Urinary bladder (tissue), 4 donors: ENCODE measurements around the gene GNA12. TPM values are rescaled to one million over a fixed set of nuclear protein-coding genes. Genes with fewer than 3 reads are reported as not detected.

Experiments used
- DNase-seq: peaks from one replicate; pipeline ENCODE4 v3.0.0-alpha.2; 2015; ENCODE audit errors: extremely low spot score
- H3K27ac ChIP-seq: one replicate; pipeline ENCODE4 v1.5.1; 2013; ENCODE audit warnings: low read depth, mild to moderate bottlenecking, moderate library complexity
- H3K36me3 ChIP-seq: one replicate; pipeline ENCODE4 v1.6.1; 2013; ENCODE audit warnings: mild to moderate bottlenecking, moderate library complexity; ENCODE audit not compliant: insufficient read depth
- H3K4me1 ChIP-seq: one replicate; pipeline ENCODE4 v1.6.1; 2013; ENCODE audit warnings: mild to moderate bottlenecking, moderate library complexity; ENCODE audit not compliant: insufficient read depth
- H3K4me3 ChIP-seq: one replicate; pipeline ENCODE4 v1.5.1; 2013; ENCODE audit warnings: low read depth, low read length
- WGBS: extraction: QIAGEN DNeasy Blood & Tissue Kit; methylation state at CpG from one replicate; pipeline ENCODE4 v1.1.7; 2013; 5-methylcytosine and 5-hydroxymethylcytosine counted together
- polyA plus RNA-seq: library from polyadenylated mRNA; stranded (reverse); fragments of 200-250 nt; gene quantifications from one replicate; pipeline ENCODE4 v1.2.3, GENCODE V29; 2013
- total RNA-seq: library from RNA; depleted of rRNA; stranded (reverse); fragments of >200 nt; gene quantifications from one replicate; pipeline ENCODE4 v1.2.3, GENCODE V29; 2014
- donor health status: healthy with polysubstance abuse.
- donor health status: healthy.

Gene GNA12
- total and polyA plus RNA-seq, 2 donors, result 22.1 to 62.6 TPM

DNA sequence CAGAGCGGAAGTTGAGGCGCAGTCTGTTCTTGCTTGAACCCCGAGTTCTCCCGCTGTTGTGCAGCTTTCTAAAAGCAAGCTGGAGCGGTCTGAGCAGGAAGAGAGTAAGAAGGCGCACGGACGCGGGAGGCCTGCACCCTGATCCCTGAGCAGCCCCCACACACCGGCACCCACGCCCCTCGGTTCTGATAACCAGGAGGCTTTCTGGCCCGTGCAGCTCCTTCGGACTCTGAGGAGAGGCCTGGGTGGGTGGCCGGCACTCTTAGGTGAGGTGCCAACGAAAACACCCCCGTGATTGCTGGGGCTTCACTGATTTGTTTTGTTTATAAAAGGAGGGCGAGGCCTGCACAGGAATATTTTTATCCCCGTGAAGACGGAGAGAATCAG is 127.2 kb downstream of the GNA12 start:
- no peak for DNase-seq
- H3K36me3 ChIP-seq, result no peaks in the 10 kb centered on the region
- H3K27ac ChIP-seq, result no peak overlapping the region
- WGBS, result 54% methylated on average over 20 of the region's 20 CpGs
- no peak overlapping the region for H3K4me3 ChIP-seq
- peaks cover 2% of the 10 kb centered on the region for H3K4me1 ChIP-seq

DNA sequence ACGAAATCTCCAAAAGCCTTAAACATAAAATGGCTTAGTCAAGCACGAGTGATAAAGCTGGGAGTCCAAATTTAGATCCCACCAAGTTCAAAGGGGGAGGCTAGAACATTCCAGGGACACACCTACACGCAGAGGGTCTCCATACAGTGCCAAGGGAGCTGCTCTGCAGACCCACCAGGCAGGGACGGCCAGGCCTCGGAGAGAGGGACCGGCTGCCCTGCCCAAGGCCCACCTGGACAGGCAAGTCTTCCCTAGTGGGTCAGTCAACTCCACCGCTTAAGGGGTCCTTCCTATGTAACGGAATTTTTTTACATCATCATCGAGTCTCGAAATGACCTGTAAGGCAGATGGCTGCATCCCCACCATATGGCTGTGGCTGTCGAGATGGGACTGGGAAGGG is 127.6 kb downstream of the GNA12 start:
- WGBS, result 75% methylated on average over 11 of the region's 11 CpGs
- no peak overlapping the region for H3K27ac ChIP-seq
- no peak overlapping the region for H3K4me3 ChIP-seq
- DNase-seq, result no peak
- H3K36me3 ChIP-seq, result no peaks in the 10 kb centered on the region
- H3K4me1 ChIP-seq, result peaks cover 2% of the 10 kb centered on the region

DNA sequence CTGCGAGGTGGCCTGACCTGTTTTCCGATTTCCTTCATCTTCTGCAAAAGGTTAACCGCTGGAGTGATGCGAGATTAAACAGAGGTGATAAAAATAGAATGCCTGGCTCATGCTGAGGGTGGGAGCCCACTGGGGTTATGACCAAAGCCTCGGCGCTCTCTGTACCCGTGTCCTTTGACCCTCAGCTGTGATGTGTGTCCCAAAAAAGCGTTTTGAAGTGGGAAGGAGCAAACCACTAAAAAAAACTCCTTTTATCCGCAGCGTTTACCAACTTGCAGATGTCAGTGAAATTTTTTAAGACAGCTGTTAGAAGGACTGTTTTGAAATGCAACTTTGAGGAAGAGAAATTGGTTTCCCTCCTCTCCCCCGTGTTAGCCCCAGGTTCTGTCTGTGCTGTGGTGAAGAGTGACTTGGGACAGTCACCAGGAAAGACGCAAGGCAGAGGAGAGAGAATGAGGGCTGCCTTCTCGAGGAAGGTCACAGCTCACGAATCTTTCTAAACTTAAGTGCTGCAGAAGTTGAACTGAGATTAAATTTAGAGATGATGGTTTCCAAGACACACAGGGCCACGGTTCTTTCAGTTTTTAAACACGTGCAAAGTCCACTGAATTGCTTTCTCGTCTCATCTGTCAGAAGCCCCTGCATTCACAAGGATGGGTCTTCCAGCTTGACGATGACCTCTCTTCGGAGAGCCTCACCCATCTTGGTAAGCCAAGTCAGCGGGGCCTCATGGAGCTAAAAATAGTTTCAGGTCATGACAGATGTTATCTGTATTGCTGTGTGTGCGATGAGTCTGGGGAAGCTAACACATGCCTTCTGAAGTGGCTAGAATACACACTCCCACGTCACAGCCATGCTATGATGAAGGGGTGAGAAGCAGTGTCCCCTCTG is 128.5 kb downstream of the GNA12 start:
- Histone ChIP-seq H3K27ac (no peak overlapping the region), H3K4me1 (peaks cover 2% of the 10 kb centered on the region), H3K36me3 (no peaks in the 10 kb centered on the region), H3K4me3 (no peak overlapping the region)
- no peak for DNase-seq
- WGBS, result 49% methylated on average over 22 of the region's 22 CpGs

DNA sequence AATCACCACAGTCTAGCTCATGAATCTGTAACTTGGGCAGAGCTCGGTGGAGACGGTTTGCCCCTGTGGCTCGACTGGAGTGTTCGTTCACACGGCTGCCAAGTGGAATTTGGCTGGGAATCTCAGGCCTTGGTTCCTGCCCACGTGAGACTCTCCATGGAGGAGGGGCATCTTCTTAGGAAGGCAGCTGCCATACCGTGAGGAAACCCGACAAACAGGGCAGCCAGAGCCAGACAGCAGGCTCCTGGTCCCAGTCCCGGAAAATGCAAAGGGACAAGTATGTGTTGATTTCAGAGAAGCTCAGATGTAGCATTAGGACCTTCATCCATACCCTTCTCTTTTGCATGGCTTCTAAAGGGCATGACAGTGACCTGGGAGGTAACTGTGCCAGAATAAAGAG is 129.5 kb downstream of the GNA12 start:
- Histone ChIP-seq H3K36me3 (no peaks in the 10 kb centered on the region), H3K4me3 (no peak overlapping the region), H3K27ac (no peak overlapping the region), H3K4me1 (peaks cover 2% of the 10 kb centered on the region)
- no peak for DNase-seq
- WGBS, result 93% methylated on average over 9 of the region's 9 CpGs

GRCh38 chr7:2713978-2714377 is 130.1 kb downstream of the GNA12 start:
- H3K4me1 ChIP-seq, result peaks cover 2% of the 10 kb centered on the region
- H3K36me3 ChIP-seq, result no peaks in the 10 kb centered on the region
- no peak for DNase-seq
- H3K27ac ChIP-seq, result no peak overlapping the region
- WGBS, result 87% methylated on average over 12 of the region's 12 CpGs
- no peak overlapping the region for H3K4me3 ChIP-seq

GRCh38 chr7:2713370-2713769 is 130.7 kb downstream of the GNA12 start:
- DNase-seq, result no peak
- no peak overlapping the region for H3K27ac ChIP-seq
- H3K4me3 ChIP-seq, result no peak overlapping the region
- no peaks in the 10 kb centered on the region for H3K36me3 ChIP-seq
- peaks cover 2% of the 10 kb centered on the region for H3K4me1 ChIP-seq
- WGBS, result 67% methylated on average over 13 of the region's 13 CpGs

- Histone ChIP-seq H3K36me3 (no peaks in the 10 kb centered on the region), H3K4me3 (no peak overlapping the region)
- WGBS, result 95% methylated on average over 25 of the region's 25 CpGs
Observed at GRCh38 chr7:2711895-2712675, 132.0 kb downstream of the GNA12 start.

DNA sequence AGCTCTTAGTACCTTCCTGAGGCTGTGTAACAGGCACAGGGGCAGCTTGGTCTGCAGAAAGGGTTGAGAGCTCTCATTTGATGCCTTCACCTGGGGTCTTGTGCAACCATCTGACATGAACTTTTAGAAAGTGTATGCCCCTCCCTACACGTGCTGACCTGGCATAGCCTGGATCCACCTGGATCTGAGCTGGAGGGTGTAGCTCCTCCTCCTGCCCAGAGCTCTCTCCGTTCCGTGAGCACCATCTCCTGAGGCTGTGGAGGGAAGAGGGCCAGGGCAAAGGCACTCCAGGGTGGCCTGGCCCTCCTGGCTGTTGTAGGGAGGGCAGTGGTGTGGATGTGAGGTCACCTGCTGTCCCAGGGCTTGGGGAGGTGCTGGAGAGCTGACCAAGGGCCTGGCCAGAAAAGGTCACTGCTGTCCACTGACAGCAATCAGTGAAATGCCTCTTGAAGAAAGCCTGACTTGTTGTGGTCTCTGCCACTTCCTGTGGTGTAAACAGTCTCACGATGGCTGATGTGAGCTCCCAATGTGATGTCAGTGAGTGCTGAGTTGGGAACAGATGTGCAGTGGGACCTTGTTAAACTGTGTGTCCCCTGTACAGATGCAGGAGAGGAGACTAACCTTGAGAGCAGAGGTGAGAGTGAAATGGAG is 133.1 kb downstream of the GNA12 start:
- no peaks in the 10 kb centered on the region for H3K4me1 ChIP-seq
- no peaks in the 10 kb centered on the region for H3K36me3 ChIP-seq
- no peak for DNase-seq
- 57% methylated on average over 4 of the region's 4 CpGs for WGBS
- no peak overlapping the region for H3K27ac ChIP-seq
- no peak overlapping the region for H3K4me3 ChIP-seq

More at GRCh38 chr7:2711895-2712675, 132.0 kb downstream of the GNA12 start:
- Histone ChIP-seq H3K27ac (no peak overlapping the region), H3K4me1 (peaks cover 2% of the 10 kb centered on the region)
- DNase-seq, result no peak

GRCh38 chr7:2710286-2710655 is 133.8 kb downstream of the GNA12 start:
- no peak overlapping the region for H3K4me3 ChIP-seq
- no peaks in the 10 kb centered on the region for H3K4me1 ChIP-seq
- H3K36me3 ChIP-seq, result no peaks in the 10 kb centered on the region
- DNase-seq, result no peak
- 83% methylated on average over 11 of the region's 11 CpGs for WGBS
- no peak overlapping the region for H3K27ac ChIP-seq

DNA sequence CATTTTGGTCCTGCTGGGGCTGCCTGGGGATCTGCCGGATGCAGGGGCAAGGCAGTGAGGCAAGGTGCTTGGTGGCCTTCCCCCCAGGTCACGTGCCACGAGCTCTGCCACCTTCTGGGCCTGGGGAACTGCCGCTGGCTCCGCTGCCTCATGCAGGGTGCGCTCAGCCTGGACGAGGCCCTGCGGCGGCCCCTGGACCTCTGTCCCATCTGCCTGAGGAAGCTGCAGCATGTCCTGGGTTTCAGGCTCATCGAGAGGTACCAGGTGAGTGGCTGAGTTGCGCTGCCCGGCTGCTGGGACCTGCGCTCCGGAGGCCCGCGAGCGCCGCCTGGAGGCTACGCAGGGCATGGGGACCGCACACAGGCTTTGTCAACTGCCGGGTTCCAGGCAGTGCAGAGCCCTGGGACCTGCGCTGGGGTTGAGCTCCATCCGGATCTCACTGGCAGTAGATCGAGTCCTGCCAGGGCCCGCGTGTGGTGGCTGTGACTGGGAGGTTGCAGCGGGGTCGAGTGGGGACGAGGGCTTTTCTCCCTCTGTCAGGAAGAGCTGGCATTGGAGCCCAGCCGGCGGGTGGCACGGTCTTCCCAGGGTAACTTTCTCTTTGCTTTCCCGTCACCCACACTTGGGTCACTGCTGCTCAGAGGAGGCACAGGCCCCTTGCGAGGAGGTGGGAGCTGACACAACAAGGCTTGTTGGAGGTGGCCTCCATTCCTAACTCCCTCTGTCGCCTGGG is 134.4 kb downstream of the GNA12 start:
- H3K4me3 ChIP-seq, result no peak overlapping the region
- H3K36me3 ChIP-seq, result no peaks in the 10 kb centered on the region
- H3K4me1 ChIP-seq, result no peaks in the 10 kb centered on the region
- no peak overlapping the region for H3K27ac ChIP-seq
- no peak for DNase-seq
- WGBS, result 47% methylated on average over 35 of the region's 35 CpGs

DNA sequence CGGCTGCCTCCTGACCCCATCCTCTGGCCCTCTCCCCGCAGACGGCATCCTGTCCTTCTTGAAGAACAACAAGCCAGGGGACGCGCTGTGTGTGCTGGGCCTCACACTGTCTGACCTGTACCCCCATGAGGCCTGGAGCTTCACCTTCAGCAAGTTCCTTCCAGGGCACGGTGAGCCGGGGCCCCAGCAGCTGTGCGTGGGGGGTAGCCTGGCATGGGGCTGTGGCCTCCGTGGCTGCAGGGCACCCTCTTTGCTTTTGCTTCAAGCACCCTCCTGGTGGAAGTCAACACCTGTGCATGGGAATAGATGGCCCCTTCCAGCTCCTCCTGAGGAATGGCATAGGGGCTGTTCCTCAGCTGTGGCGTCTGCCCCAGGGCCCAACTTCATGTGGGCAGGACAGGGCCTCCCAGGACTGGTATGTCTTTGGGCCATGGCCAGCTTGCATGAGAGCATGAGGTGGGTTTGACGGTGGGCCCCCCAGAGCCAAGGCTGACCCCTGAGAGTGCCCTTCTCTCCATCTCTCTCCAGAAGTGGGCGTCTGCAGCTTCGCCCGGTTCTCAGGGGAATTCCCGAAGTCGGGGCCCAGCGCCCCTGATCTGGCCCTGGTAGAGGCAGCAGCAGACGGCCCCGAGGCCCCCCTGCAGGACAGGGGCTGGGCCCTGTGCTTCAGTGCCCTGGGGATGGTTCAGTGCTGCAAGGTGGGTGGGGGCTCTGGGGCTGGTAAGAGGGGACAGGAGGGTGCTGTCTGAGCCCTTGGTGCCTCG is 135.4 kb downstream of the GNA12 start:
- H3K4me1 ChIP-seq, result no peaks in the 10 kb centered on the region
- no peak overlapping the region for H3K27ac ChIP-seq
- H3K4me3 ChIP-seq, result no peak overlapping the region
- no peak for DNase-seq
- 91% methylated on average over 20 of the region's 20 CpGs for WGBS
- no peaks in the 10 kb centered on the region for H3K36me3 ChIP-seq

DNA sequence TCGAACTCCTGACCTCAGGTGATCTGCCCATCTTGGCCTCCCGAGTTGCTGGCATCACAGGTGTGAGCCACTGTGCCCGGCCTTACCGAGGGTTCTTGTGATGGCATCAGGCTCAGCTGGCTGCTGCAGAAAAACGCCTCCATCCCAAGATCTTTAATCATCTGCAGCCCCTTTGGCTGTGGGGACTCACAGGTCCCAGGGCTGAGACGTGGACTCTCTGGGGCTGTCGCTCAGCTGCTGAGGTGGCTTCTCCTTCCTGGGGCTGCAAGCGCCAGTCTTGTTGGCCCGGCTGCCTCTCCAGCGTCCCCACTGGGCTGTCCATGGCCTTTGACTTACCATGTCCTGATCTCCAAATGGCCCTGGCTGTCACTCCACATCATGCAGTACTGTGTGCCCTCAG is 136.1 kb downstream of the GNA12 start:
- no peak for DNase-seq
- H3K27ac ChIP-seq, result no peak overlapping the region
- H3K36me3 ChIP-seq, result no peaks in the 10 kb centered on the region
- no peaks in the 10 kb centered on the region for H3K4me1 ChIP-seq
- WGBS, result 89% methylated on average over 10 of the region's 10 CpGs
- H3K4me3 ChIP-seq, result no peak overlapping the region

DNA sequence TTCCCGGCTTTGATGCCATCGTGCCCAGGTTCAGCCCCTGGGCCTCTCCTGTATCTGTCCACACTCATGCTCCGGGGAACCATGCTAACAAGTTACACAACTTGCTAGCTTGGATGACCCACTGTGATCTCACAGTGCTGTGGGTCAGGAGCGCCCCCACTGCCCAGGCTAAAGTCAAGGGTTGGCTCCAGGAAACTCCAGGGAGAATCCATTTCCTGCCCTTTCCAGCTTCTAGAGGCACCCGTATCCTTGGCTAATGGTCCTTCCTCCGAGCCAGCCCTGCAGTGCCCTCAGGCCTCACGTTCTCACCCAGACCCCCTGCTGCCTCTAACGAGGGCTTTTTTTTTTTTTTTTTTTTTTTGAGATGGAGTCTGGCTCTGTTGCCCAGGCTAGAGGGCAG is 136.6 kb downstream of the GNA12 start:
- Histone ChIP-seq H3K4me3 (no peak overlapping the region), H3K36me3 (no peaks in the 10 kb centered on the region)
- WGBS, result 80% methylated on average over 8 of the region's 8 CpGs

More for the DNA sequence above, 136.6 kb downstream of the GNA12 start:
- DNase-seq, result no peak
- Histone ChIP-seq H3K27ac (no peak overlapping the region), H3K4me1 (no peaks in the 10 kb centered on the region)
